Endodermal cell (in vitro differentiated cells): Measurements from ENCODE around the gene ARHGEF10L. TPM values are rescaled to one million over a fixed set of nuclear protein-coding genes. Genes with fewer than 3 reads are reported as not detected.
"Not testable (repeated sequence)": the region's sequence is repeated elsewhere in the genome, so short reads cannot be mapped to it uniquely, and the experiment has no call there.

Source experiments
- DNase-seq: peaks from one replicate; pipeline ENCODE4 v3.0.0-alpha.2; 2017
- H3K27ac ChIP-seq: 2 replicates; pipeline ENCODE4 v1.5.1; 2013; ENCODE audit warnings: mild to moderate bottlenecking, low read depth, low read length, moderate library complexity
- H3K27me3 ChIP-seq: 2 replicates; pipeline ENCODE4 v1.6.1; 2013; ENCODE audit warnings: mild to moderate bottlenecking, low read length, moderate library complexity; ENCODE audit not compliant: insufficient read depth, control insufficient read depth, poor library complexity, severe bottlenecking
- H3K36me3 ChIP-seq: 2 replicates; pipeline ENCODE4 v1.7.0; 2013; ENCODE audit warnings: mild to moderate bottlenecking, low read length, moderate library complexity; ENCODE audit not compliant: control insufficient read depth, insufficient read depth
- H3K4me1 ChIP-seq: one replicate; pipeline ENCODE4 v1.7.0; 2013; ENCODE audit warnings: low read length; ENCODE audit not compliant: control insufficient read depth, insufficient read depth
- H3K4me3 ChIP-seq: 2 replicates; pipeline ENCODE4 v1.5.1; 2013; ENCODE audit warnings: mild to moderate bottlenecking, low read length, moderate library complexity
- H3K9ac ChIP-seq: 2 replicates; pipeline ENCODE4 v1.6.1; 2013; ENCODE audit warnings: mild to moderate bottlenecking, low read length, moderate library complexity; ENCODE audit not compliant: poor library complexity, severe bottlenecking; ENCODE audit errors: extremely low read depth
- H3K9me3 ChIP-seq: 2 replicates; pipeline ENCODE4 v1.6.1; 2013; ENCODE audit warnings: mild to moderate bottlenecking, low read length, moderate library complexity; ENCODE audit not compliant: control insufficient read depth
- H3K27ac Mint-ChIP-seq: 2 replicates; pipeline ENCODE4 v1.8.0; 2020; ENCODE audit warnings: mixed read lengths
- H3K27me3 Mint-ChIP-seq: 2 replicates; pipeline ENCODE4 v1.8.0; 2021; ENCODE audit warnings: mild to moderate bottlenecking, mixed read lengths; ENCODE audit not compliant: insufficient read depth
- H3K36me3 Mint-ChIP-seq: 2 replicates; pipeline ENCODE4 v1.8.0; 2020; ENCODE audit warnings: low read depth, mixed read lengths
- H3K4me1 Mint-ChIP-seq: 2 replicates; pipeline ENCODE4 v1.8.0; 2020; ENCODE audit warnings: mixed read lengths
- H3K4me3 Mint-ChIP-seq: 2 replicates; pipeline ENCODE4 v1.8.0; 2020; ENCODE audit warnings: mild to moderate bottlenecking, moderate library complexity, mixed read lengths
- H3K9me3 Mint-ChIP-seq: 2 replicates; pipeline ENCODE4 v1.8.0; 2020; ENCODE audit warnings: mild to moderate bottlenecking, mixed read lengths
- WGBS, 2 experiments: methylation state at CpG; one replicate each; pipeline versions ENCODE4 v1.1.5 to v1.1.7; 2013; ENCODE audit warnings: missing lambda C conversion rate in 2 of 2, mixed read lengths in 1 of 2; ENCODE audit not compliant: insufficient coverage in 1 of 2, insufficient read length in 1 of 2; 5-methylcytosine and 5-hydroxymethylcytosine counted together
- total RNA-seq, 2 donors: library from RNA; stranded (reverse); fragmentation: NEBNext Ultra II Directional in 1 of 2; extraction: Animal tissue kit (Norgen Biotek cat#: 25700) in 1 of 2; gene quantifications; 2 replicates in 1 of 2; 3 replicates in 1 of 2; pipeline ENCODE4 v1.2.1, GENCODE V29; 2021
- TF ChIP-seq, protein P1 (sequence below): fragments of 200-600 bp; sonication (generic); conservative IDR thresholded peaks from 2 replicates; pipeline ENCODE4 v1.5.0; 2021; ENCODE audit warnings: antibody characterized with exemption, mild to moderate bottlenecking

The ARHGEF10L gene
- total RNA-seq, 2 donors from 2014 or later: 5.2 to 10.5 TPM

DNA sequence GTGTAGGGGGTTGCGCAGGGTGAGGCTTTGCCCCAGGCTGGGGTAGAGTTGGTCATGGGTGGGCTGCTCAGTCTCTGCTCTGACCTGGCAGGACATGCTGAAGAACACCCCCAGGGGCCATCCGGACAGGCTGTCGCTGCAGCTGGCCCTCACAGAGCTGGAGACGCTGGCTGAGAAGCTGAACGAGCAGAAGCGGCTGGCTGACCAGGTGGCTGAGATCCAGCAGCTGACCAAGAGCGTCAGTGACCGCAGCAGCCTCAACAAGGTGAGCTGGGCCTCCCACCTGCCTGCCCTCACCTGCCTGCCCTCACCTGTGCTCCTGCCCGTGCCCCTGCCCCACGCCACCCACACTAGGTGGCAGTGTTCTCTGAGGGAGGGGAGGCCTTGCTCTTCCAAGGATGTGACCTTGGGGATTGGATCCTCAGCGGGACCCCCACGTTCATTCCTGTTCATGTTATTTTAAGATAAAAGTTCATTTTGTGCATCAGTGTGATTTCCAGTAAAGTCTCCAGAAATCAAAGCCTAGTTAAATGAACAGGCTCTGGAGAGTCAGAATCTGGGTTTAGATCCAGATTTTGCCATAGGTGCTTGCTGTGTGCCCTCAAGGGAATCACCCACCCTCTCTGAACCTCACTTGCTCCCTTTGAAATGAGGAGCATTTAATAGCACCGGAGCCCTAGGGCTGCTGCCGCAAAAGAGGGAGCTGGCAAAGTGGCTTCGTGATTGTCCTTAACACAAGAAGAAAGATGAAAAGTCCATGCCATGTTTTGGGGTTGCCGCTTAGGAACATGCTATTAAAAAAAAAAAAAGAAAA is 87.9 kb downstream of the ARHGEF10L start:
- H3K27ac Mint-ChIP-seq: no peak overlapping the region

DNA sequence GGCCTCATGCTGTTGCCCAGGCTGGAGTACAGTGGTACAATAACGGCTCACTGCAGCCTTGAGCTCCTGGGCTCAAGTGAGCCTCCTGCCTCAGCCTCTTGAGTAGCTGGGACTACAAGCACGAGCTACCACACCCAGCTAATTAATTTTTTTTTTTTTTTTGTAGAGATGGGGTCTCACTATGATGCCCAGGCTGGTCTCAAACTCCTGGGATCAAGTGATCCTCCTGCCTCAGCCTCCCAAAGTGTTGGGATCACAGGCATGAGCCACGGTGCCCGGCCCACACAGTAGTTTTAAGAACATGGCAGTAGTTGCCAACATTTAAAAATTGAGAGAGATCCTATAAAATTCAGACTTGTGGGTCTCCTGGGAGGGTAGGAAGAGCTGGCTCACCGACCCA is 89.5 kb downstream of the ARHGEF10L start:
- H3K36me3 Mint-ChIP-seq, H3K4me3 ChIP-seq, H3K27me3 Mint-ChIP-seq, H3K27me3 ChIP-seq, H3K4me1 Mint-ChIP-seq, H3K9me3 ChIP-seq, H3K4me1 ChIP-seq, H3K9ac ChIP-seq, H3K4me3 Mint-ChIP-seq, H3K27ac Mint-ChIP-seq, DNase-seq, H3K27ac ChIP-seq, H3K36me3 ChIP-seq, H3K9me3 Mint-ChIP-seq: not testable (repeated sequence)
- WGBS, 2 experiments: 60 to 82% methylated on average over 1 to 4 of the region's 5 CpGs

More for the DNA sequence above, 87.9 kb downstream of the ARHGEF10L start:
- no peaks in the 10 kb centered on the region for H3K27me3 Mint-ChIP-seq
- TF ChIP-seq, protein P1, sequence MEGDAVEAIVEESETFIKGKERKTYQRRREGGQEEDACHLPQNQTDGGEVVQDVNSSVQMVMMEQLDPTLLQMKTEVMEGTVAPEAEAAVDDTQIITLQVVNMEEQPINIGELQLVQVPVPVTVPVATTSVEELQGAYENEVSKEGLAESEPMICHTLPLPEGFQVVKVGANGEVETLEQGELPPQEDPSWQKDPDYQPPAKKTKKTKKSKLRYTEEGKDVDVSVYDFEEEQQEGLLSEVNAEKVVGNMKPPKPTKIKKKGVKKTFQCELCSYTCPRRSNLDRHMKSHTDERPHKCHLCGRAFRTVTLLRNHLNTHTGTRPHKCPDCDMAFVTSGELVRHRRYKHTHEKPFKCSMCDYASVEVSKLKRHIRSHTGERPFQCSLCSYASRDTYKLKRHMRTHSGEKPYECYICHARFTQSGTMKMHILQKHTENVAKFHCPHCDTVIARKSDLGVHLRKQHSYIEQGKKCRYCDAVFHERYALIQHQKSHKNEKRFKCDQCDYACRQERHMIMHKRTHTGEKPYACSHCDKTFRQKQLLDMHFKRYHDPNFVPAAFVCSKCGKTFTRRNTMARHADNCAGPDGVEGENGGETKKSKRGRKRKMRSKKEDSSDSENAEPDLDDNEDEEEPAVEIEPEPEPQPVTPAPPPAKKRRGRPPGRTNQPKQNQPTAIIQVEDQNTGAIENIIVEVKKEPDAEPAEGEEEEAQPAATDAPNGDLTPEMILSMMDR: peak; percentile 19
- no peak overlapping the region for H3K9ac ChIP-seq
- H3K4me3 ChIP-seq: no peak overlapping the region
- peak overlapping the region; percentile 44 for H3K27ac ChIP-seq
- 93 to 94% methylated on average over 11 to 16 of the region's 16 CpGs for WGBS, 2 experiments
- no peak overlapping the region for H3K4me3 Mint-ChIP-seq
- no peaks in the 10 kb centered on the region for H3K9me3 Mint-ChIP-seq
- DNase-seq: no peak
- H3K36me3 ChIP-seq: no peaks in the 10 kb centered on the region
- H3K4me1 ChIP-seq: no peaks in the 10 kb centered on the region
- no peaks in the 10 kb centered on the region for H3K4me1 Mint-ChIP-seq
- no peaks in the 10 kb centered on the region for H3K27me3 ChIP-seq
- H3K36me3 Mint-ChIP-seq: no peaks in the 10 kb centered on the region
- no peaks in the 10 kb centered on the region for H3K9me3 ChIP-seq

DNA sequence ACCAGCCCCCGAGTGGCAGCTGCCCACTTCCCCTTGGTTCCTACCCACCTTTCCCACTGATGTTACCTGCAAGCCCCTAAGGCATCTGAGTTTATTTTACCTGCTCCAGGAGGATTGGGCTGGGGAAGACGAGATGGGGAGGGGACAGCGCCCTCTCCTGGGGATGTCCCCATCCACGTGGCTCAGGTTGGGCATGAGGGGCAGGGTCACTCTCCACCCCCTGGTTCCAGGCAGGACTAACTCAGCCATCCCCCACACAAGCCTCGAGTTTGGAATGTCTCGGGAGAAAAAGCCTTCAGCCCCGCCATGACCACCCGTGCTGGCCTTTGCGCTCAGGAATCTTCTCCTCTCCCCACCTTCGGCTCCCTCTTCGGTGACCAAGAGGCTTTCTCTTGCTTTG is 90.0 kb downstream of the ARHGEF10L start:
- Mint-ChIP-seq H3K27me3 (no peaks in the 10 kb centered on the region), H3K36me3 (no peaks in the 10 kb centered on the region), H3K4me3 (no peak overlapping the region), H3K9me3 (no peaks in the 10 kb centered on the region), H3K4me1 (no peaks in the 10 kb centered on the region), H3K27ac (no peak overlapping the region)
- Histone ChIP-seq H3K27me3 (no peaks in the 10 kb centered on the region), H3K36me3 (no peaks in the 10 kb centered on the region), H3K9me3 (no peaks in the 10 kb centered on the region), H3K4me3 (no peak overlapping the region), H3K4me1 (no peaks in the 10 kb centered on the region), H3K27ac (no peak overlapping the region), H3K9ac (no peak overlapping the region)
- TF ChIP-seq, protein P1: peak; percentile 84
- 67 to 79% methylated on average over 4 to 11 of the region's 11 CpGs for WGBS, 2 experiments
- peak; percentile 92 for DNase-seq
